ENCODE data around the gene CAPN14. TPM values are rescaled to one million over a fixed set of nuclear protein-coding genes. Genes with fewer than 3 reads are reported as not detected.

Gene CAPN14
- total RNA-seq, 1 experiment from 2014 or later: not detected

DNA sequence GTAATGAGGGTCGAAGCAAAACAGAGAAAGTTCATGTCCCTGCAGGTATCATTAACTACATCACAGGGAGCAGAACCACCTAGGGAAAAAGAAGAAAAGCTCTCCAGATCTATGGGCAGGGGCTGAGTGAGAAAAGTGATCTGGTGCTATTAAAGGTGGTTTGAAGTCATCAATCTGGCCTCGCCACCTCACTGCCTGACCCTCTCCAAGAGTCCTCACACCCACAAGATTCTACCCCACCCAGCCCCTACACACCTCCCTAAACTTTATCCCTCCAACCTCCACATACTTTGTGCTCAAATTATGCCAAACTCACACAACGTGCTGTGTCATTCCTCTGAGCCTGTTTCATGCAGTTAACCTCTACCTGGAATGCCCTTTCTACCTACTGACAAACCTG is 81.3 kb downstream of the CAPN14 start:
- Histone ChIP-seq H3K9me2 (ENCODE audit: insufficient read depth) (no peaks in the 10 kb centered on the region), H3K4me1 (ENCODE audit: control insufficient read depth in 1 of 2, insufficient read depth in 2 of 2, low read length in 2 of 2) (peaks cover 0 to 27% of the 10 kb centered on the region in 2 experiments; a peak in 2 of 4 replicates), H3K79me2 (ENCODE audit: insufficient read depth, low read length) (peaks cover 43% of the 10 kb centered on the region; the same call in 1 of the 2 replicates), H3K27me3 (ENCODE audit: insufficient read depth, low read length) (peaks cover 7% of the 10 kb centered on the region), H3K4me3 (replicated peaks in 1 of 2; ENCODE audit: low read depth in 1 of 2, low read length in 2 of 2) (no peak overlapping the region), H3K4me2 (ENCODE audit: low read length) (peak overlapping the region; percentile 81; the same call in 1 of the 2 replicates), H3K9ac (ENCODE audit: low read length) (no peak overlapping the region), H2AFZ (ENCODE audit: low read depth, low read length, poor library complexity, severe bottlenecking) (no peak overlapping the region), H4K20me1 (ENCODE audit: insufficient read depth) (no peaks in the 10 kb centered on the region; the same call in none of the 2 replicates), H3K27ac (ENCODE audit: low read depth, low read length) (no peak overlapping the region), H3K36me3 (ENCODE audit: control insufficient read depth in 1 of 2, insufficient read depth in 2 of 2, low read length in 2 of 2) (no peaks in the 10 kb centered on the region), H3K9me3 (ENCODE audit: control insufficient read depth in 1 of 2, insufficient read depth in 1 of 2, low read depth in 1 of 2, low read length in 2 of 2) (no peaks in the 10 kb centered on the region)
- ATAC-seq (no peak), DNase-seq (ENCODE audit: low read depth, low spot score) (no peak)
- CTCF ChIA-PET: no interaction called here
- no TSS peak for BruUV-seq (replicated peaks)
- POLR2A ChIA-PET: no interaction called here
- RAD21 ChIA-PET (ENCODE audit: low non-redundant PET in 1 of 2, low total read pairs in 2 of 2, uncharacterized antibody in 2 of 2, unreplicated experiment in 2 of 2): no interaction called here
- intact Hi-C loops (cut with micrococcal nuclease): no loop called here
- TF ChIP-seq ZNF274 (IDR thresholded peaks at IDR 0.05; ENCODE audit: low read depth, low read length) (no peak), SIN3A (IDR thresholded peaks at IDR 0.05; ENCODE audit: low read depth) (no peak), YY1 (IDR thresholded peaks at IDR 0.05; ENCODE audit: extremely low read depth, insufficient replicate concordance, low read depth, low read length) (no peak), REST (IDR thresholded peaks at IDR 0.05; ENCODE audit: low read depth) (no peak), EZH2 (IDR thresholded peaks at IDR 0.05) (no peak), POLR2A (IDR thresholded peaks at IDR 0.05; ENCODE audit: borderline replicate concordance, extremely low read depth, insufficient read depth, insufficient read length) (no peak), ZBTB33 (IDR thresholded peaks at IDR 0.05; ENCODE audit: extremely low read depth, insufficient replicate concordance, low read length) (no peak), CEBPB (IDR thresholded peaks at IDR 0.05; ENCODE audit: low read depth) (no peak), SRF (IDR thresholded peaks at IDR 0.05; ENCODE audit: low read depth) (no peak), EZH2phosphoT487 (IDR thresholded peaks at IDR 0.05; ENCODE audit: borderline replicate concordance) (no peak), RAD21 (IDR thresholded peaks at IDR 0.05; ENCODE audit: low read depth) (no peak), JUND (IDR thresholded peaks at IDR 0.05) (no peak), FOSL1 (IDR thresholded peaks at IDR 0.05; ENCODE audit: low read depth) (no peak), CBX3 (IDR thresholded peaks at IDR 0.05; ENCODE audit: low read depth) (no peak)
- TF ChIP-seq, protein P1, sequence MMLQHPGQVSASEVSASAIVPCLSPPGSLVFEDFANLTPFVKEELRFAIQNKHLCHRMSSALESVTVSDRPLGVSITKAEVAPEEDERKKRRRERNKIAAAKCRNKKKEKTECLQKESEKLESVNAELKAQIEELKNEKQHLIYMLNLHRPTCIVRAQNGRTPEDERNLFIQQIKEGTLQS (IDR thresholded peaks at IDR 0.05): no peak
- TF ChIP-seq, protein P2, sequence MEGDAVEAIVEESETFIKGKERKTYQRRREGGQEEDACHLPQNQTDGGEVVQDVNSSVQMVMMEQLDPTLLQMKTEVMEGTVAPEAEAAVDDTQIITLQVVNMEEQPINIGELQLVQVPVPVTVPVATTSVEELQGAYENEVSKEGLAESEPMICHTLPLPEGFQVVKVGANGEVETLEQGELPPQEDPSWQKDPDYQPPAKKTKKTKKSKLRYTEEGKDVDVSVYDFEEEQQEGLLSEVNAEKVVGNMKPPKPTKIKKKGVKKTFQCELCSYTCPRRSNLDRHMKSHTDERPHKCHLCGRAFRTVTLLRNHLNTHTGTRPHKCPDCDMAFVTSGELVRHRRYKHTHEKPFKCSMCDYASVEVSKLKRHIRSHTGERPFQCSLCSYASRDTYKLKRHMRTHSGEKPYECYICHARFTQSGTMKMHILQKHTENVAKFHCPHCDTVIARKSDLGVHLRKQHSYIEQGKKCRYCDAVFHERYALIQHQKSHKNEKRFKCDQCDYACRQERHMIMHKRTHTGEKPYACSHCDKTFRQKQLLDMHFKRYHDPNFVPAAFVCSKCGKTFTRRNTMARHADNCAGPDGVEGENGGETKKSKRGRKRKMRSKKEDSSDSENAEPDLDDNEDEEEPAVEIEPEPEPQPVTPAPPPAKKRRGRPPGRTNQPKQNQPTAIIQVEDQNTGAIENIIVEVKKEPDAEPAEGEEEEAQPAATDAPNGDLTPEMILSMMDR (IDR thresholded peaks at IDR 0.05 in 2 of 3, conservative IDR thresholded peaks at IDR 0.05 in 1 of 3; ENCODE audit: borderline replicate concordance in 1 of 3, insufficient read depth in 1 of 3, low read depth in 2 of 3, low read length in 2 of 3): no peak
